Measurements from ENCODE around the gene SLC12A4.

Gene SLC12A4

DNA sequence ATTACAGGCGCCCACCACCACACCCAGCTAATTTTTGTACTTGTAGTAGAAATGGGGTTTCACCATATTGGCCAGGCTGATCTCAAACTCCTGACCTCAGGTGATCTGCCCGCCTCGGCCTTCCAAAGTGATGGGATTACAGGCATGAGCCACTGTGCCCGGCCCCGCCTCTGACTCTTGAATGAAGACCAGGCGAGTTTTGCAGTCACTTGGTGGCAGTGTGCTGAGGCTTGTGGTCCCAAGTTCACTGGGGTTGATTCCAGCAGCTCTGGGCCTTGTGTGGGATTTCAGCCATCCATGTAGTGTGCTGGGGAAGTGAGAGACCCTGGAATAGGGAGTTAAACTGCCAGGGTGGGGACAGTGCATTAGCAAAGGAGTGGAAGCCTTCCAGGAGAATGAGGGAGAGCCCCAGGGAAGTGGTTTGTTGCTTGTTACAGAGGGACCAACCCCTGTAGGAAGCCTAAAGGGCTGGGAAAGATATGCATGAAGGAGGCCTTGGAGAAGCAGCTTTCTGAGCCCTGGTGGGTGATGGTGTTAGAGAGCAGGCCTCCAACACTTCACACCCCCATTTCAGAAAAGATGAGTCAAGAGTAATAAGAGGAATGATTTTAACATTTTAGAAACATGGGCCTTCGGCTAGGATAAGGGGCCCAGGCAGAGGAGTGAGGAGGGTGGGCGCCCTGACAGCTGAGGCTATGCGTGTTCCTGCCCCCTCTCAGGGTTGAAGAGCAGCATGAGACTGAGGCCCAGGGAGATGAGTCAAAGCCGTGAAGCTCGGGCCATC, 60.8 kb downstream of the SLC12A4 start:
- no peak overlapping the region for H3K9ac ChIP-seq (ENCODE audit: low read length)
- no peak overlapping the region for H3K4me3 ChIP-seq (ENCODE audit: low read depth, low read length)
- peaks cover 33% of the 10 kb centered on the region for H3K36me3 ChIP-seq (ENCODE audit: control insufficient read depth, insufficient read depth, low read length)
- H3K4me1 ChIP-seq (ENCODE audit: control insufficient read depth, insufficient read depth, low read length), result no peaks in the 10 kb centered on the region
- H3K27me3 ChIP-seq (ENCODE audit: control insufficient read depth, insufficient read depth, low read length), result no peaks in the 10 kb centered on the region
- H3K9me3 ChIP-seq (ENCODE audit: control insufficient read depth, insufficient read depth, low read depth, low read length), result no peaks in the 10 kb centered on the region
- H3K27ac ChIP-seq (ENCODE audit: low read depth, low read length), result no peak overlapping the region

DNA sequence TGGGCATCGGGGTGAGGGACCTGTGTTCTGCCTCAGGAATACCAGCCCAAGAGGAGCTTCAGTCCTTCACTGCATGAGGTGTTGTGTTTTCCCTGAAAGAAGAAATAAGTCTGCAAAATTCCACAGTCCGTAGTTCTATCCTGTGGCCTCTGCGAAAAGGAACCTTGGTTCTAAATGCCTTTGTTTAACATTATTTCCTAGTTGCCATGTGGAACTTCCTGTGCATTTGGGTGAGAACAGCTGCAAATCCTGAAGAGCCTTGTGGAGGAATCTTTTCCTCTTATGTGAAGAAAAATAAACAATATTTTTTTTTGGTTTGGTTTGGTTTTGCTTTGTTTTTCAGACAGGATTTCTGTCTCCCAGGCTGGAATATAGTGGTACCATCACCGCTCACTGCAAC, 65.6 kb downstream of the SLC12A4 start:
- Histone ChIP-seq H3K4me3 (ENCODE audit: low read depth, low read length) (no peak overlapping the region), H3K4me1 (ENCODE audit: control insufficient read depth, insufficient read depth, low read length) (no peaks in the 10 kb centered on the region), H3K27me3 (ENCODE audit: control insufficient read depth, insufficient read depth, low read length) (no peaks in the 10 kb centered on the region), H3K9ac (ENCODE audit: low read length) (no peak overlapping the region), H3K9me3 (ENCODE audit: control insufficient read depth, insufficient read depth, low read depth, low read length) (no peaks in the 10 kb centered on the region), H3K36me3 (ENCODE audit: control insufficient read depth, insufficient read depth, low read length) (peaks cover 12% of the 10 kb centered on the region), H3K27ac (ENCODE audit: low read depth, low read length) (no peak overlapping the region; the same call in 1 of the 2 replicates)

GRCh38 chr16:67901734-67902133, 66.7 kb downstream of the SLC12A4 start:
- Histone ChIP-seq H3K9me3 (ENCODE audit: control insufficient read depth, insufficient read depth, low read depth, low read length) (no peaks in the 10 kb centered on the region), H3K36me3 (ENCODE audit: control insufficient read depth, insufficient read depth, low read length) (peaks cover 12% of the 10 kb centered on the region), H3K4me3 (ENCODE audit: low read depth, low read length) (no peak overlapping the region)

GRCh38 chr16:67897231-67897630, 71.2 kb downstream of the SLC12A4 start:
- Histone ChIP-seq H3K9ac (ENCODE audit: low read length) (no peak overlapping the region), H3K4me3 (ENCODE audit: low read depth, low read length) (no peak overlapping the region), H3K9me3 (ENCODE audit: control insufficient read depth, insufficient read depth, low read depth, low read length) (no peaks in the 10 kb centered on the region), H3K4me1 (ENCODE audit: control insufficient read depth, insufficient read depth, low read length) (peaks cover 12% of the 10 kb centered on the region; the same call in 1 of the 2 replicates), H3K36me3 (ENCODE audit: control insufficient read depth, insufficient read depth, low read length) (peaks cover 2% of the 10 kb centered on the region; the same call in 1 of the 2 replicates), H3K27me3 (ENCODE audit: control insufficient read depth, insufficient read depth, low read length) (no peaks in the 10 kb centered on the region), H3K27ac (ENCODE audit: low read depth, low read length) (no peak overlapping the region)

More at GRCh38 chr16:67901734-67902133, 66.7 kb downstream of the SLC12A4 start:
- no peak overlapping the region for H3K9ac ChIP-seq (ENCODE audit: low read length)
- H3K27me3 ChIP-seq (ENCODE audit: control insufficient read depth, insufficient read depth, low read length), result no peaks in the 10 kb centered on the region
- no peaks in the 10 kb centered on the region for H3K4me1 ChIP-seq (ENCODE audit: control insufficient read depth, insufficient read depth, low read length)
- H3K27ac ChIP-seq (ENCODE audit: low read depth, low read length), result no peak overlapping the region

GRCh38 chr16:67893743-67894399, 74.6 kb downstream of the SLC12A4 start:
- no peaks in the 10 kb centered on the region for H3K27me3 ChIP-seq (ENCODE audit: control insufficient read depth, insufficient read depth, low read length)
- H3K4me1 ChIP-seq (ENCODE audit: control insufficient read depth, insufficient read depth, low read length), result peaks cover 14% of the 10 kb centered on the region; the same call in 1 of the 2 replicates
- peak overlapping the region; percentile 99 for H3K9ac ChIP-seq (ENCODE audit: low read length)
- no peaks in the 10 kb centered on the region for H3K36me3 ChIP-seq (ENCODE audit: control insufficient read depth, insufficient read depth, low read length)
- H3K9me3 ChIP-seq (ENCODE audit: control insufficient read depth, insufficient read depth, low read depth, low read length), result no peaks in the 10 kb centered on the region
- peak overlapping the region; percentile 92 for H3K27ac ChIP-seq (ENCODE audit: low read depth, low read length)
- peak overlapping the region; percentile 100 for H3K4me3 ChIP-seq (ENCODE audit: low read depth, low read length)
